GM10248 (cell line): Measurements from ENCODE around the gene TULP1.

Experiments
- CTCF ChIA-PET: fragments of 300-600 bp; sonication (Branson Sonifier 250); formaldehyde crosslinking; extraction: SDS; loops from one replicate; lab custom pipeline; 2021; ENCODE audit warnings: antibody characterized with exemption; lab: Yijun Ruan, JAX
- POLR2A ChIA-PET: fragments of 350-650 bp; sonication (Branson Sonifier 250); formaldehyde crosslinking; extraction: SDS; loops from one replicate; lab custom pipeline; 2020; ENCODE audit warnings: antibody characterized with exemption; lab: Yijun Ruan, JAX
- DNase-seq: peaks from one replicate; pipeline ENCODE4 v3.0.0; 2012; ENCODE audit errors: extremely low spot score
- TF ChIP-seq, protein P1 (sequence below): IDR thresholded peaks from 2 replicates; pipeline ENCODE4 v1.5.1; 2012; ENCODE audit warnings: mild to moderate bottlenecking, low read depth; ENCODE audit errors: extremely low read depth, missing control alignments, control extremely low read depth

TULP1 gene

GRCh38 chr6:35512740-35513139 is at the start of gene TULP1:
Gene TULP1, minus strand, starts transcription at chr6:35512896. Its CDS starts 38 bp downstream, at chr6:35512858.
- POLR2A ChIA-PET = no interaction called here

GRCh38 chr6:35562060-35562459 is 49.4 kb upstream of the TULP1 start:
- DNase-seq = no peak
- TF ChIP-seq, protein P1, sequence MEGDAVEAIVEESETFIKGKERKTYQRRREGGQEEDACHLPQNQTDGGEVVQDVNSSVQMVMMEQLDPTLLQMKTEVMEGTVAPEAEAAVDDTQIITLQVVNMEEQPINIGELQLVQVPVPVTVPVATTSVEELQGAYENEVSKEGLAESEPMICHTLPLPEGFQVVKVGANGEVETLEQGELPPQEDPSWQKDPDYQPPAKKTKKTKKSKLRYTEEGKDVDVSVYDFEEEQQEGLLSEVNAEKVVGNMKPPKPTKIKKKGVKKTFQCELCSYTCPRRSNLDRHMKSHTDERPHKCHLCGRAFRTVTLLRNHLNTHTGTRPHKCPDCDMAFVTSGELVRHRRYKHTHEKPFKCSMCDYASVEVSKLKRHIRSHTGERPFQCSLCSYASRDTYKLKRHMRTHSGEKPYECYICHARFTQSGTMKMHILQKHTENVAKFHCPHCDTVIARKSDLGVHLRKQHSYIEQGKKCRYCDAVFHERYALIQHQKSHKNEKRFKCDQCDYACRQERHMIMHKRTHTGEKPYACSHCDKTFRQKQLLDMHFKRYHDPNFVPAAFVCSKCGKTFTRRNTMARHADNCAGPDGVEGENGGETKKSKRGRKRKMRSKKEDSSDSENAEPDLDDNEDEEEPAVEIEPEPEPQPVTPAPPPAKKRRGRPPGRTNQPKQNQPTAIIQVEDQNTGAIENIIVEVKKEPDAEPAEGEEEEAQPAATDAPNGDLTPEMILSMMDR = no peak
- ChIA-PET POLR2A (interaction anchor here (0.5 kb wide), 1 partner anchor 853 kb away, joined by 3 read pairs; no protein-coding TSS in a partner anchor), CTCF (interaction anchor here (1.3 to 3.6 kb wide), 3 partner anchors 10 to 174 kb away, joined by 3 to 20 read pairs (median 6); partner anchors contain the start of gene ARMC12)

More at GRCh38 chr6:35512740-35513139, at the start of gene TULP1:
- CTCF ChIA-PET = no interaction called here
- TF ChIP-seq, protein P1 = no peak
- DNase-seq = no peak

- CTCF ChIA-PET = interaction anchor here (1.0 to 3.6 kb wide), 5 partner anchors 8 to 175 kb away, joined by 3 to 20 read pairs (median 5); partner anchors contain the start of gene ARMC12
- no peak for DNase-seq
- TF ChIP-seq, protein P1 = no peak
- POLR2A ChIA-PET = no interaction called here
Observed at GRCh38 chr6:35561113-35561512, 48.4 kb upstream of the TULP1 start.

GRCh38 chr6:35558571-35558970 is 45.9 kb upstream of the TULP1 start:
- POLR2A ChIA-PET = interaction anchor here (0.7 kb wide), 1 partner anchor 377 kb away, joined by 3 read pairs; no protein-coding TSS in a partner anchor
- CTCF ChIA-PET = interaction anchor here (0.8 kb wide), 1 partner anchor 178 kb away, joined by 3 read pairs; the partner anchor contains the start of gene ARMC12

GRCh38 chr6:35557239-35557638 is 44.5 kb upstream of the TULP1 start:
- POLR2A ChIA-PET = no interaction called here
- CTCF ChIA-PET = interaction anchor here (2.1 kb wide), 1 partner anchor 34 kb away, joined by 10 read pairs; no protein-coding TSS in a partner anchor

More at GRCh38 chr6:35558571-35558970, 45.9 kb upstream of the TULP1 start:
- TF ChIP-seq, protein P1 = no peak
- DNase-seq = no peak

GRCh38 chr6:35554811-35555210 is 42.1 kb upstream of the TULP1 start:
- DNase-seq = no peak
- CTCF ChIA-PET = interaction anchor here (1.3 kb wide), 1 partner anchor 182 kb away, joined by 5 read pairs; the partner anchor contains the start of gene ARMC12
- TF ChIP-seq, protein P1 = no peak
- POLR2A ChIA-PET = no interaction called here

More at GRCh38 chr6:35557239-35557638, 44.5 kb upstream of the TULP1 start:
- no peak for DNase-seq
- TF ChIP-seq, protein P1 = no peak
